Osteoblast (primary cell): ENCODE results near the gene OR2Y1. TPM values are rescaled to one million over a fixed set of nuclear protein-coding genes. Genes with fewer than 3 reads are reported as not detected.

ENCODE experiments used
- DNase-seq: peaks from one replicate; pipeline ENCODE4 v3.0.0; 2011; ENCODE audit warnings: low spot score, mixed read lengths; ENCODE audit not compliant: insufficient read length; ENCODE audit errors: missing footprints
- H2AFZ ChIP-seq: 2 replicates; pipeline ENCODE4 v1.6.0; 2011; ENCODE audit warnings: mild to moderate bottlenecking, low read length
- H3K27ac ChIP-seq: 2 replicates; pipeline ENCODE4 v1.5.1; 2011; ENCODE audit warnings: mild to moderate bottlenecking, low read depth, low read length, moderate library complexity
- H3K27me3 ChIP-seq: 2 replicates; pipeline ENCODE4 v1.6.0; 2012; ENCODE audit warnings: mild to moderate bottlenecking, control low read depth, inconsistent platforms, low read length, moderate library complexity; ENCODE audit not compliant: insufficient read depth
- H3K36me3 ChIP-seq: 2 replicates; pipeline ENCODE4 v1.5.1; 2011; ENCODE audit warnings: mild to moderate bottlenecking, low read length, control low read depth, moderate library complexity; ENCODE audit not compliant: insufficient read depth
- H3K4me1 ChIP-seq: 2 replicates; pipeline ENCODE4 v1.5.1; 2011; ENCODE audit warnings: mild to moderate bottlenecking, low read length, control low read depth, moderate library complexity; ENCODE audit not compliant: insufficient read depth
- H3K4me2 ChIP-seq: 2 replicates; pipeline ENCODE4 v1.6.0; 2011; ENCODE audit warnings: mild to moderate bottlenecking, low read length; ENCODE audit not compliant: insufficient read depth
- H3K4me3 ChIP-seq: fragments of 200-600 bp; sonication (generic); 3 replicates; pipeline ENCODE4 v1.5.1; 2012; ENCODE audit warnings: mild to moderate bottlenecking, low read length, inconsistent platforms; ENCODE audit not compliant: insufficient read depth
- H3K79me2 ChIP-seq: 2 replicates; pipeline ENCODE4 v1.6.0; 2012; ENCODE audit warnings: mild to moderate bottlenecking, low read length, control low read depth, inconsistent platforms; ENCODE audit not compliant: insufficient read depth
- H3K9me3 ChIP-seq: 2 replicates; pipeline ENCODE4 v1.5.1; 2011; ENCODE audit warnings: low read depth, low read length, control low read depth
- H4K20me1 ChIP-seq: 2 replicates; pipeline ENCODE4 v1.6.0; 2012; ENCODE audit warnings: mild to moderate bottlenecking, low read length, control low read depth; ENCODE audit not compliant: insufficient read depth
- total RNA-seq: library from RNA; depleted of rRNA; stranded (reverse); fragments of >200 nt; gene quantifications from 2 replicates; pipeline ENCODE4 v1.2.3, GENCODE V29; 2012
- TF ChIP-seq, protein P1 (sequence below): IDR thresholded peaks from 2 replicates; pipeline ENCODE4 v1.5.1; 2011; ENCODE audit warnings: mild to moderate bottlenecking, low read depth, low read length, moderate library complexity; ENCODE audit errors: extremely low read depth

Gene OR2Y1
- total RNA-seq, 1 donor, result not detected

DNA sequence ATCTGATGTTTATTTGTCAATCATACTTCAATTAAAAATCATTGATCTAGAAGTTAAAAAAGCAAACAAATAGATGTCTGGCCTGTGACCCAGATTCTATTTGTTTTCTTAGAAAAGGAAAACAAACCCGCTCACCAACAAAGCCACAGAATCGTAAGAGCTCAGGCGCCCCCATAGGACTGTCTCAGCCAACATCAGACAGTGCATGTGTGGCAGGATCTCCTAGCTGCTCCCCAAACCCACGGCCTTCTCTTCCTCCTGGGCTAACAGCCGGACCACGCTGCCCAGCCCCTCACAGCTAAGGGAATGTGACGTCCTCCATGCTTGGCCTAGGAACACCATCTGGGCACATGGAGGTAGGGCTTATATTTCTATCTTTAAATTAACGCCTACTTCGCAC lies 19.4 kb downstream of the OR2Y1 start:
- TF ChIP-seq, protein P1, sequence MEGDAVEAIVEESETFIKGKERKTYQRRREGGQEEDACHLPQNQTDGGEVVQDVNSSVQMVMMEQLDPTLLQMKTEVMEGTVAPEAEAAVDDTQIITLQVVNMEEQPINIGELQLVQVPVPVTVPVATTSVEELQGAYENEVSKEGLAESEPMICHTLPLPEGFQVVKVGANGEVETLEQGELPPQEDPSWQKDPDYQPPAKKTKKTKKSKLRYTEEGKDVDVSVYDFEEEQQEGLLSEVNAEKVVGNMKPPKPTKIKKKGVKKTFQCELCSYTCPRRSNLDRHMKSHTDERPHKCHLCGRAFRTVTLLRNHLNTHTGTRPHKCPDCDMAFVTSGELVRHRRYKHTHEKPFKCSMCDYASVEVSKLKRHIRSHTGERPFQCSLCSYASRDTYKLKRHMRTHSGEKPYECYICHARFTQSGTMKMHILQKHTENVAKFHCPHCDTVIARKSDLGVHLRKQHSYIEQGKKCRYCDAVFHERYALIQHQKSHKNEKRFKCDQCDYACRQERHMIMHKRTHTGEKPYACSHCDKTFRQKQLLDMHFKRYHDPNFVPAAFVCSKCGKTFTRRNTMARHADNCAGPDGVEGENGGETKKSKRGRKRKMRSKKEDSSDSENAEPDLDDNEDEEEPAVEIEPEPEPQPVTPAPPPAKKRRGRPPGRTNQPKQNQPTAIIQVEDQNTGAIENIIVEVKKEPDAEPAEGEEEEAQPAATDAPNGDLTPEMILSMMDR, result no peak
- no peaks in the 10 kb centered on the region for H3K9me3 ChIP-seq
- H2AFZ ChIP-seq, result no peak overlapping the region
- H3K36me3 ChIP-seq, result no peaks in the 10 kb centered on the region
- no peaks in the 10 kb centered on the region for H3K79me2 ChIP-seq
- no peak overlapping the region for H3K4me3 ChIP-seq
- no peak overlapping the region for H3K4me2 ChIP-seq
- no peak overlapping the region for H3K27ac ChIP-seq
- no peaks in the 10 kb centered on the region for H3K4me1 ChIP-seq
- no peaks in the 10 kb centered on the region for H4K20me1 ChIP-seq
- H3K27me3 ChIP-seq, result peaks cover 2% of the 10 kb centered on the region
- DNase-seq, result no peak

DNA sequence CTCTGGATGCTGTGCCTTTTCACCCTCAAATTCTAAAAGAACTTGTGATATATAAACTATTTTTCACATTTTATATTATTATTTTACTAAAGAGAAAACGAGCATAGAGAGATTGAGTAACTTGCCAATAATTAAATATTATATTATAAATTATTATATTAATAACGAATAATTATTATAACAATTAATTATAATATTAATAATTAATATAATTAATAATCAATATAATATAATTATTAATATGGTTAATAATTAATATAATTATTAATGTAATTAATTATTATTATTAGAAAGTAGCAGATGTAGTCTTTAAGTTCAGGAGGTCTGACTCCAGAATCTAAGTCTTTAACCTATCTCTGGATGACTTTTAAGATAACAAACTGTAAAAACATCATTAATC lies 20.1 kb downstream of the OR2Y1 start:
- Histone ChIP-seq H3K27me3 (peaks cover 2% of the 10 kb centered on the region), H3K27ac (no peak overlapping the region), H3K4me3 (no peak overlapping the region), H3K4me2 (no peak overlapping the region), H3K36me3 (no peaks in the 10 kb centered on the region), H3K4me1 (no peaks in the 10 kb centered on the region), H3K79me2 (no peaks in the 10 kb centered on the region), H4K20me1 (no peaks in the 10 kb centered on the region), H3K9me3 (no peaks in the 10 kb centered on the region), H2AFZ (no peak overlapping the region)
- DNase-seq, result no peak
- TF ChIP-seq, protein P1, result no peak

DNA sequence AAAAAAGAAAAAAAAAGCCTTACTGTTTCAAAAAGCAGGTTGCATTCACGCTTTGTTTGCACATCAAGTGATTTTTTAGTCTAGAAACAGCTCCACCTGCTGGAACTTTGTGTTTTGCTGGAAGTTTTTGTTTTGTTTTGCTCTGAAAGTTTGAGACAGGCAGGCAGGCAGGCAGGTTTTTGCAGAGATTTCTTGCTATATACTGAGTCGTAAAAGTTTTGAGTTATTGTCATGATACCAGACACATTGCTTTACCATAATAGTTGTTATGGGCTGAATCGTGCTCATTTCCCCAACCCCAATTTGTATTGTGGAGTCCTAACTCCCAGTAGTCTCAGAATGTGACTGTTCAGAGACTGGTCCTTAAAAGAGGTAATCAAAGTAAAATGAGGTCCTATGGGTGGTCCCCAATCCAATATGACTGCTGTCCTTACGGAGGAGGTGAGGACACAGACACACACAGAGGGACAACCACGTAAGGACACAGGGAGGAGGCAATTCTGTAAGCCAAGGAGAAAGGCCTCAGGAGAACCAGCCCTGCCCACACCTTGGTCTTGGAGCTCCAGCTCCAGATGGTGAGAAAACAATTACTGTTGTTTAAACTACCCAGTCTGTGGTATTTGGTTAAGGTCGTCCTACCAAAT lies 20.9 kb downstream of the OR2Y1 start:
- no peak overlapping the region for H3K4me2 ChIP-seq
- TF ChIP-seq, protein P1, result peak; percentile 77
- no peaks in the 10 kb centered on the region for H3K9me3 ChIP-seq
- no peaks in the 10 kb centered on the region for H3K79me2 ChIP-seq
- no peaks in the 10 kb centered on the region for H4K20me1 ChIP-seq
- H3K4me3 ChIP-seq, result no peak overlapping the region
- DNase-seq, result peak; percentile 18
- H3K4me1 ChIP-seq, result no peaks in the 10 kb centered on the region
- no peaks in the 10 kb centered on the region for H3K27me3 ChIP-seq
- peak overlapping the region; percentile 47 for H2AFZ ChIP-seq
- no peaks in the 10 kb centered on the region for H3K36me3 ChIP-seq
- H3K27ac ChIP-seq, result no peak overlapping the region

DNA sequence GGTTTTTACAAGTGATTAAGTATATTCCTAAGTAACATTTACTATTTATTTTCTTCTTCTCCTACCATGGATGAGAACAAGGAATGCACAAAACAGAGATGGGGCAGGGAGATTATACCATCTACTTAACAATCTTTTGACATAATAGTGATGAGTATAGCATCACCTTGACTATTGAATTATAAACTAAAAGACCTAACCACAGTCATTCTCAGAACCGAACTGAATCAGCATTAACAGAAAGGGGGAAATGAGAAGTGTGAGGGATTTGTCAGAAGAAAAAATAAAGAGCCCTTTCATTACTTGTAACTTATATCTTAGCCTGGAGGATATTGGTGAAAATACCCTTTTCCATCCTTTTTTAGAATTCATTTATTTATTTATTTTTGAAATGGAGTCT lies 21.9 kb downstream of the OR2Y1 start:
- Histone ChIP-seq H3K4me1 (no peaks in the 10 kb centered on the region), H3K9me3 (no peaks in the 10 kb centered on the region), H3K27ac (no peak overlapping the region), H3K27me3 (no peaks in the 10 kb centered on the region), H3K36me3 (no peaks in the 10 kb centered on the region), H3K79me2 (no peaks in the 10 kb centered on the region), H4K20me1 (no peaks in the 10 kb centered on the region), H3K4me2 (no peak overlapping the region), H2AFZ (no peak overlapping the region), H3K4me3 (no peak overlapping the region)
- TF ChIP-seq, protein P1, result no peak
- no peak for DNase-seq
